HepG2 (cell line): ENCODE measurements around the gene SERPINB6. TPM values are rescaled to one million over a fixed set of nuclear protein-coding genes. Genes with fewer than 3 reads are reported as not detected.

Experiments used
- ATAC-seq: fragments of 200-7000 bp; cut with Tn5 transposase; 3 replicates; pipeline ENCODE4 v1.9.1; 2020; ENCODE audit warnings: mild to moderate bottlenecking, moderate library complexity
- BruUV-seq: library from RNA; stranded (reverse); fragments of 400-500 nt; replicated peaks from 2 replicates; lab custom pipeline; 2021; lab: Mats Ljungman, UMichigan
- CTCF ChIA-PET: fragments of 300-600 bp; formaldehyde crosslinking; extraction: SDS; loops from one replicate; lab custom pipeline; 2021; ENCODE audit warnings: low total read pairs, inconsistent platforms, low intra/inter-chr PET ratio; lab: Yijun Ruan, JAX
- POLR2A ChIA-PET: fragments of 350-600 bp; sonication (Branson Sonifier 250); formaldehyde crosslinking; loops from one replicate; lab custom pipeline; 2020; ENCODE audit warnings: antibody characterized with exemption, inconsistent platforms; lab: Yijun Ruan, JAX
- DNase-seq: peaks from one replicate; pipeline ENCODE4 v3.0.0-alpha.2; 2015; ENCODE audit warnings: low spot score
- FAIRE-seq: peaks from 3 replicates; lab custom pipeline; 2011; peaks lifted over from hg19 to GRCh38; lab: Jason Lieb, UNC
- H2AFZ ChIP-seq: one replicate; pipeline ENCODE4 v1.6.1; 2011; ENCODE audit warnings: low read length, inconsistent platforms
- H3K27ac ChIP-seq: fragments of 300-600 bp; 3 replicates; pipeline ENCODE4 v1.8.0; 2011; ENCODE audit warnings: mixed run types, mild to moderate bottlenecking, mixed read lengths, low read length, inconsistent platforms; ENCODE audit not compliant: insufficient read depth; ENCODE audit errors: extremely low read length
- H3K27me3 ChIP-seq, 2 experiments: fragments of 200-600 bp in 1 of 2; 2 replicates in 1 of 2; 3 replicates in 1 of 2; pipeline versions ENCODE4 v1.6.0 to v1.8.0; 2011; ENCODE audit warnings: low read length in 2 of 2, mild to moderate bottlenecking in 2 of 2, moderate library complexity in 2 of 2, inconsistent platforms in 1 of 2; ENCODE audit not compliant: insufficient read depth in 2 of 2, control insufficient read depth in 1 of 2
- H3K36me3 ChIP-seq, 2 experiments: fragments of 200-600 bp in 1 of 2; replicated peaks in 1 of 2; 2 replicates in 1 of 2; 3 replicates in 1 of 2; pipeline versions ENCODE4 v1.5.1 to v1.8.0; 2011; ENCODE audit warnings: low read length in 2 of 2, inconsistent platforms in 1 of 2; ENCODE audit not compliant: insufficient read depth in 2 of 2, control insufficient read depth in 1 of 2
- H3K4me1 ChIP-seq: 2 replicates; pipeline ENCODE4 v1.5.1; 2012; ENCODE audit warnings: low read length, inconsistent platforms; ENCODE audit not compliant: insufficient read depth
- H3K4me2 ChIP-seq: 2 replicates; pipeline ENCODE4 v1.6.0; 2011; ENCODE audit warnings: low read depth, low read length, inconsistent platforms
- H3K4me3 ChIP-seq, 3 experiments: fragments of 200-600 bp in 1 of 3; sonication (generic), shearing (Covaris generic) in 1 of 3; replicated peaks in 1 of 3; 2 replicates each; pipeline ENCODE4 v1.5.1; 2011 to 2016; ENCODE audit warnings: low read length in 3 of 3, inconsistent platforms in 2 of 3, low read depth in 2 of 3, mild to moderate bottlenecking in 2 of 3, control low read depth in 1 of 3, mixed read lengths in 1 of 3; ENCODE audit not compliant: insufficient read depth in 1 of 3
- H3K79me2 ChIP-seq: one replicate; pipeline ENCODE4 v1.6.1; 2011; ENCODE audit warnings: low read length, inconsistent platforms; ENCODE audit not compliant: insufficient read depth
- H3K9ac ChIP-seq: 2 replicates; pipeline ENCODE4 v1.6.0; 2011; ENCODE audit warnings: mild to moderate bottlenecking, low read depth, low read length, inconsistent platforms; ENCODE audit not compliant: insufficient read depth
- H3K9me3 ChIP-seq: 2 replicates; pipeline ENCODE4 v1.5.1; 2012; ENCODE audit warnings: mild to moderate bottlenecking, low read length
- H4K20me1 ChIP-seq: 2 replicates; pipeline ENCODE4 v1.6.0; 2011; ENCODE audit warnings: inconsistent platforms, mild to moderate bottlenecking, low read length, moderate library complexity; ENCODE audit not compliant: insufficient read depth
- AKNA ChIP-seq: sonication (generic); formaldehyde crosslinking; IDR thresholded peaks from 2 replicates; pipeline ENCODE4 v1.4.0; 2020; ENCODE audit warnings: missing genetic modification reagents, borderline replicate concordance
- ATF1 ChIP-seq: IDR thresholded peaks from 2 replicates; pipeline ENCODE4 v1.6.1; 2016; ENCODE audit warnings: mild to moderate bottlenecking, control low read depth
- GLI4 ChIP-seq: sonication (generic); formaldehyde crosslinking; IDR thresholded peaks from 2 replicates; pipeline ENCODE4 v1.5.1; 2020; ENCODE audit warnings: missing genetic modification reagents, mild to moderate bottlenecking, moderate library complexity, borderline replicate concordance
- HDAC1 ChIP-seq: sonication (generic); formaldehyde crosslinking; IDR thresholded peaks from 2 replicates; pipeline ENCODE4 v1.5.1; 2020; ENCODE audit warnings: mild to moderate bottlenecking, missing genetic modification reagents
- HDAC2 ChIP-seq: sonication (generic); formaldehyde crosslinking; IDR thresholded peaks from 2 replicates; pipeline ENCODE4 v1.4.0; 2020; ENCODE audit warnings: missing genetic modification reagents
- HNF1B ChIP-seq: sonication (generic); formaldehyde crosslinking; IDR thresholded peaks from 2 replicates; pipeline ENCODE4 v1.5.1; 2020; ENCODE audit warnings: mild to moderate bottlenecking, moderate library complexity, missing genetic modification reagents
- POLR2G ChIP-seq: fragments of 200-400 bp; formaldehyde crosslinking; IDR thresholded peaks from 2 replicates; pipeline ENCODE4 v1.6.1; 2018; ENCODE audit warnings: mild to moderate bottlenecking, low read depth, low read length, moderate library complexity
- PRDM4 ChIP-seq: sonication (generic); formaldehyde crosslinking; IDR thresholded peaks from 2 replicates; pipeline ENCODE4 v1.9.0; 2021; ENCODE audit warnings: missing genetic modification reagents, borderline replicate concordance
- SAP130 ChIP-seq: IDR thresholded peaks from 2 replicates; pipeline ENCODE4 v1.6.1; 2016; ENCODE audit warnings: low read depth
- YEATS4 ChIP-seq: sonication (generic); formaldehyde crosslinking; IDR thresholded peaks from 2 replicates; pipeline ENCODE4 v1.4.0; 2020; ENCODE audit warnings: missing genetic modification reagents, borderline replicate concordance
- ZC3H13 ChIP-seq: sonication (generic); formaldehyde crosslinking; IDR thresholded peaks from 2 replicates; pipeline ENCODE4 v1.8.1; 2023; ENCODE audit warnings: mild to moderate bottlenecking, missing genetic modification reagents, moderate library complexity
- ZNF343 ChIP-seq: sonication (generic); formaldehyde crosslinking; IDR thresholded peaks from 2 replicates; pipeline ENCODE4 v1.4.0; 2020; ENCODE audit warnings: mild to moderate bottlenecking, missing genetic modification reagents
- ZNF441 ChIP-seq: sonication (generic); formaldehyde crosslinking; IDR thresholded peaks from 2 replicates; pipeline ENCODE4 v1.7.0; 2021; ENCODE audit warnings: missing genetic modification reagents, borderline replicate concordance
- ZNF572 ChIP-seq: sonication (generic); formaldehyde crosslinking; IDR thresholded peaks from 2 replicates; pipeline ENCODE4 v1.5.1; 2020; ENCODE audit warnings: mild to moderate bottlenecking, missing genetic modification reagents
- ZNF879 ChIP-seq: sonication (generic); formaldehyde crosslinking; IDR thresholded peaks from 2 replicates; pipeline ENCODE4 v1.8.1; 2023; ENCODE audit warnings: missing genetic modification reagents
- WGBS: methylation state at CpG from one replicate; pipeline ENCODE4 v1.1.6; 2017; ENCODE audit warnings: low lambda C conversion rate; 5-methylcytosine and 5-hydroxymethylcytosine counted together
- in situ Hi-C: cut with HindIII; loops from 2 replicates; pipeline ENCODE4 v1.10.0; 2017; ENCODE audit warnings: low pct_unique_long_range_greater_than_20kb; ENCODE audit not compliant: extremely low pct_ligation_motif_present
- intact Hi-C: fragments of 100-400 bp; cut with micrococcal nuclease; formaldehyde crosslinking; loops from one replicate; pipeline ENCODE4 v1.10.0; 2022; ENCODE audit not compliant: unreplicated experiment
- polyA plus RNA-seq, 8 experiments: library from polyadenylated mRNA; depleted of rRNA in 3 of 8; stranded (reverse) in 7 of 8; unstranded in 1 of 8; fragments of >200 nt; fragmentation: Illumina TruSeq in 4 of 8; extraction: Trizol in 4 of 8; gene quantifications; 2 replicates each; pipeline versions ENCODE4 v1.2.1 to v1.2.3, GENCODE V29; 2011 to 2016; ENCODE audit warnings: low read depth in 4 of 8, missing spikeins in 1 of 8, mixed read lengths in 1 of 8; ENCODE audit not compliant: insufficient read depth in 1 of 8
- total RNA-seq, 5 experiments: library from RNA; depleted of rRNA; stranded (reverse); fragments of >200 nt; fragmentation: Illumina TruSeq; extraction: Trizol; gene quantifications; 2 replicates each; pipeline ENCODE4 v1.2.3, GENCODE V29; 2016; ENCODE audit warnings: low read depth in 1 of 5

Gene SERPINB6
- total and polyA plus RNA-seq, 2 of the 13 experiments (the other 11 are each of a cell fraction or from before 2014, with no cell fraction given) = 38.2 to 61.3 TPM

- no peaks in the 10 kb centered on the region; a peak in 1 of 5 replicates for H3K27me3 ChIP-seq
- no peak for FAIRE-seq
- DNase-seq = no peak
- no peaks in the 10 kb centered on the region for H3K36me3 ChIP-seq
- BruUV-seq = no TSS peak
- peak overlapping the region; percentile 72 to 81 (median 78) for H3K4me3 ChIP-seq
- H2AFZ ChIP-seq = peak overlapping the region; percentile 95
- ChIA-PET POLR2A (interaction anchor here (0.8 to 5.0 kb wide), 19 partner anchors 9 to 1030 kb away, joined by 3 to 118 read pairs (median 7); partner anchors contain the start of genes NQO2, RIPK1 and SERPINB1), CTCF (interaction anchor here (4.4 kb wide), 1 partner anchor 38 kb away, joined by 60 read pairs; no protein-coding TSS in a partner anchor)
- H3K4me2 ChIP-seq = peak overlapping the region; percentile 84
- ATAC-seq = no peak
- H3K9me3 ChIP-seq = no peaks in the 10 kb centered on the region
- H4K20me1 ChIP-seq = no peaks in the 10 kb centered on the region
- in situ Hi-C loops (loop anchor here (10.0 kb wide), 1 partner anchor 264 kb away; the partner anchor contains the start of gene PSMG4), intact Hi-C loops (no loop called here)
- no peaks in the 10 kb centered on the region for H3K79me2 ChIP-seq
- peak overlapping the region; percentile 94 for H3K9ac ChIP-seq
- H3K27ac ChIP-seq = peak overlapping the region; percentile 96
- peaks cover 58% of the 10 kb centered on the region for H3K4me1 ChIP-seq
- under 1% methylated on average over 10 of the region's 10 CpGs for WGBS
- TF ChIP-seq HDAC2 (CRISPR knock-in tag) = 0 out of 2 replicates have a peak, but pooled peaks have one; percentile 7
- no peak for TF ChIP-seq HNF1B (CRISPR knock-in tag)
- TF ChIP-seq SAP130 = peak; percentile 33; the same call in 1 of the 2 replicates
- TF ChIP-seq ATF1 (CRISPR knock-in tag) = no peak
- TF ChIP-seq ZC3H13 (CRISPR knock-in tag) = no peak
- TF ChIP-seq ZNF879 (CRISPR knock-in tag) = no peak
- TF ChIP-seq ZNF441 (CRISPR knock-in tag) = no peak
- TF ChIP-seq HDAC1 (CRISPR knock-in tag) = 0 out of 2 replicates have a peak, but pooled peaks have one; percentile 37
- TF ChIP-seq POLR2G = peak; percentile 50
- TF ChIP-seq ZNF572 = no peak
- TF ChIP-seq AKNA (CRISPR knock-in tag) = no peak
- TF ChIP-seq GLI4 (CRISPR knock-in tag) = 0 out of 2 replicates have a peak, but pooled peaks have one; percentile 13
- peak; percentile 14; the same call in 1 of the 2 replicates for TF ChIP-seq YEATS4 (CRISPR knock-in tag)
- TF ChIP-seq PRDM4 (CRISPR knock-in tag) = no peak
- TF ChIP-seq ZNF343 = no peak
Observed at GRCh38 chr6:2990932-2991506, 19.7 kb upstream of the SERPINB6 start.
